Thoracic aorta (tissue), 2 donors: ENCODE data around the gene ADAMTSL1. TPM values are rescaled to one million over a fixed set of nuclear protein-coding genes. Genes with fewer than 3 reads are reported as not detected.
A peak's percentile ranks its signal among the peaks of the same experiment; 100 is the strongest.

Experiments used
- ATAC-seq: fragments of 150-250 bp; one replicate; pipeline ENCODE4 v1.8.0; 2017; ENCODE audit warnings: low read depth; ENCODE audit not compliant: insufficient number of reproducible peaks, low FRiP score
- DNase-seq: peaks from one replicate; pipeline ENCODE4 v3.0.0-alpha.2; 2020; ENCODE audit warnings: low spot score
- H3K27ac ChIP-seq, 2 donors: fragments of 200-600 bp; sonication (generic); 1 replicate in 1 of 2; 2 replicates in 1 of 2; pipeline ENCODE4 v1.5.1; 2016; ENCODE audit warnings: mild to moderate bottlenecking in 2 of 2, moderate library complexity in 2 of 2
- H3K27me3 ChIP-seq: fragments of 200-600 bp; sonication (generic); replicated peaks from 2 replicates; pipeline ENCODE4 v1.6.0; 2016; ENCODE audit warnings: mild to moderate bottlenecking; ENCODE audit not compliant: insufficient read depth
- H3K36me3 ChIP-seq: fragments of 200-600 bp; sonication (generic); one replicate; pipeline ENCODE4 v1.5.1; 2016
- H3K4me1 ChIP-seq, 2 donors: fragments of 200-600 bp; sonication (generic); 1 replicate in 1 of 2; 2 replicates in 1 of 2; pipeline versions ENCODE4 v1.5.1 to v1.6.0; 2016; ENCODE audit warnings: low read depth in 2 of 2, mild to moderate bottlenecking in 1 of 2; ENCODE audit not compliant: control insufficient read depth in 1 of 2
- H3K4me3 ChIP-seq: fragments of 200-600 bp; sonication (generic); 2 replicates; pipeline ENCODE4 v1.5.1; 2016; ENCODE audit warnings: mild to moderate bottlenecking
- H3K9me3 ChIP-seq: fragments of 200-600 bp; sonication (generic); 2 replicates; pipeline ENCODE4 v1.5.1; 2016
- total RNA-seq, 2 donors: library from RNA; depleted of rRNA; stranded (reverse); fragments of >200 nt; gene quantifications; one replicate each; pipeline versions ENCODE4 v1.1.0 to v1.2.3, GENCODE V29; 2016
- TF ChIP-seq, protein P1 (sequence below): fragments of 200-600 bp; sonication (generic); IDR thresholded peaks from one replicate; pipeline ENCODE4 v1.5.1; 2019; ENCODE audit warnings: antibody characterized with exemption

Gene ADAMTSL1
- total RNA-seq, 2 donors from 2014 or later = 61.4 to 75.5 TPM

DNA sequence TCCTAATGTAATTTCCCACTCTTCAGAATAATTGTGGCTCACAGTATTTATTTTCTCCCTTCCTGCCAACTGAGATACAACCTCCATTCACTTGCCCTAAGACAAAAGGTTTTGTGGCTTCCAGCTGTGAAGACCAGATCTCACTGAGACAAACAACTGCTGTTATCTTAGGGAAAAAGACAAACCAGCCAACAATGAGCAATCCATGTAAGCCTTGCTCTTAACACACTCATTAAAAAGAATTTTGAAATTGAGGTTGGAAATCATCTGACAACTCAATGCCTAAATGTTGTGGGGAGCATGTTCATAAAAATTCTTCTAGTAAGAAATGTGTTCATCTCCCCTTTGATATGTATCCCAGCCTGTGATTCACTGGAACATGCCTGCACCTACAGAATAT, 132.9 kb downstream of the ADAMTSL1 start:
- no peaks in the 10 kb centered on the region for H3K9me3 ChIP-seq
- TF ChIP-seq, protein P1, sequence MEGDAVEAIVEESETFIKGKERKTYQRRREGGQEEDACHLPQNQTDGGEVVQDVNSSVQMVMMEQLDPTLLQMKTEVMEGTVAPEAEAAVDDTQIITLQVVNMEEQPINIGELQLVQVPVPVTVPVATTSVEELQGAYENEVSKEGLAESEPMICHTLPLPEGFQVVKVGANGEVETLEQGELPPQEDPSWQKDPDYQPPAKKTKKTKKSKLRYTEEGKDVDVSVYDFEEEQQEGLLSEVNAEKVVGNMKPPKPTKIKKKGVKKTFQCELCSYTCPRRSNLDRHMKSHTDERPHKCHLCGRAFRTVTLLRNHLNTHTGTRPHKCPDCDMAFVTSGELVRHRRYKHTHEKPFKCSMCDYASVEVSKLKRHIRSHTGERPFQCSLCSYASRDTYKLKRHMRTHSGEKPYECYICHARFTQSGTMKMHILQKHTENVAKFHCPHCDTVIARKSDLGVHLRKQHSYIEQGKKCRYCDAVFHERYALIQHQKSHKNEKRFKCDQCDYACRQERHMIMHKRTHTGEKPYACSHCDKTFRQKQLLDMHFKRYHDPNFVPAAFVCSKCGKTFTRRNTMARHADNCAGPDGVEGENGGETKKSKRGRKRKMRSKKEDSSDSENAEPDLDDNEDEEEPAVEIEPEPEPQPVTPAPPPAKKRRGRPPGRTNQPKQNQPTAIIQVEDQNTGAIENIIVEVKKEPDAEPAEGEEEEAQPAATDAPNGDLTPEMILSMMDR = no peak
- no peak overlapping the region for H3K4me3 ChIP-seq
- H3K4me1 ChIP-seq = peaks cover 14 to 39% of the 10 kb centered on the region in 2 donors
- no peaks in the 10 kb centered on the region for H3K27me3 ChIP-seq
- ATAC-seq = no peak
- DNase-seq = no peak
- H3K36me3 ChIP-seq = no peaks in the 10 kb centered on the region
- peak overlapping the region in 1 of 2 donors; percentile 59 for H3K27ac ChIP-seq

DNA sequence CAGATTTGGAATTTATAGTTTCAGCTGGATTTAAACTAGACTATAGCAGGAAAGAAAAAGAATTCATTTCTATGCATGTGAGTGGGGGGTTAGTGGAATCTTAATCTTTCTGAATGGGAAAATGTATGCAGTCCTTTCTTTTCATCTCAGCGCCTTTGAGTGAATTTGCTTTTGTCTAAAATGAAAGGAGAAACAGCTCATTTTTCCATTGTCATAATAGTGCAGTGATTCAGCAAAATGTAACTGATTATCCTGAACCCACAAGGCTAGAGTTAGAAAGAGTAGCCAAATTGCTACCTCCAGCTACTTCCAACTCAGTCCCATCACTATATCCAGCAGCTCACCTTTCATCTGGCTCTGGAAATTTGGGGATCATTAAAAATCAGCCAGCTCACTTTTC, 134.4 kb downstream of the ADAMTSL1 start:
- Histone ChIP-seq H3K4me3 (no peak overlapping the region), H3K27me3 (no peaks in the 10 kb centered on the region), H3K4me1 (peaks cover 14 to 51% of the 10 kb centered on the region in 2 donors), H3K9me3 (no peaks in the 10 kb centered on the region), H3K27ac (no peak overlapping the region), H3K36me3 (no peaks in the 10 kb centered on the region)
- ATAC-seq (no peak), DNase-seq (no peak)
- TF ChIP-seq, protein P1 = no peak

DNA sequence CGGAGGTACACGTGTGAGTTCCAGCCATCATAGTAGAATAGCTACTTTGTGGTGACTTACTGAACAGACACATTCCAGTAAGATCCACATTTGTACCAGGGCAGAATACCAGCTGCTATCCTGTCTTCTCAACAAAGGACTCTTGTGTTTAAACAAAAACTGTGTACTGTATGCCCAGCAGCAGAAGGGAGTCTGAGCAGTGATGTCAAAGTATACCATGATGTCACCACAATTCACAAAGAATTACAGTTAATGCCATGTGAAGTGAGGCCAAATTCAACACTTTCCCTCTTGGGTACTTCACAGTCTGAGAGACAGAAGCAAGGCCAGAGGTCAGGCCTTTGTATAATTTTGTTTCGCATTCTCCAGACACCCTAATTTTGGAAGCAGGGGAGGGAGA, 137.0 kb downstream of the ADAMTSL1 start:
- DNase-seq = no peak
- H3K4me1 ChIP-seq = peaks cover 11 to 55% of the 10 kb centered on the region in 2 donors
- no peaks in the 10 kb centered on the region for H3K27me3 ChIP-seq
- H3K9me3 ChIP-seq = no peaks in the 10 kb centered on the region
- no peaks in the 10 kb centered on the region for H3K36me3 ChIP-seq
- TF ChIP-seq, protein P1 = no peak
- ATAC-seq = no peak
- H3K4me3 ChIP-seq = no peak overlapping the region
- H3K27ac ChIP-seq = no peak overlapping the region

DNA sequence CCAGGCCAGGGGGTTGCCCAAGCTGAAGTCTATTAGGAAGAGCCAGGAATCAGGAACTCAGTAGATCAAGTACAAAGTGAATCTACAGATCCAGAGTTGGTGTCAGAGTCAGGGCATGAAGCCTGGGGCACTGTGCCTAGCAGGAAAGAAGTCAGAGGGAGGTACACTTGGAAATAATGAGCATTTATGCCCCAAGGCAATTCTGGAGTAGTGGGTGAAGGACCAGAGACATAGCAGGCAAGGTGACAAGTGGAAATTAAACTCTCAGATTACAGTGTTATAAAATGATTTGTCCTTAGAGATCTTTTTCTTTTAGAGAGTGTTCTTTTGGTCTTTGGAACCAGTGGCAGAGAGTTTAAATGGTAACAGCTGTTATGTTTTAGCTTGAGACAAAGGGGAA, 138.0 kb downstream of the ADAMTSL1 start:
- ATAC-seq = no peak
- Histone ChIP-seq H3K9me3 (no peaks in the 10 kb centered on the region), H3K4me3 (no peak overlapping the region), H3K27me3 (no peaks in the 10 kb centered on the region), H3K4me1 (peaks cover under 1 to 52% of the 10 kb centered on the region in 2 donors), H3K27ac (peak overlapping the region in 1 of 2 donors; percentile 8), H3K36me3 (no peaks in the 10 kb centered on the region)
- no peak for DNase-seq
- TF ChIP-seq, protein P1 = no peak

DNA sequence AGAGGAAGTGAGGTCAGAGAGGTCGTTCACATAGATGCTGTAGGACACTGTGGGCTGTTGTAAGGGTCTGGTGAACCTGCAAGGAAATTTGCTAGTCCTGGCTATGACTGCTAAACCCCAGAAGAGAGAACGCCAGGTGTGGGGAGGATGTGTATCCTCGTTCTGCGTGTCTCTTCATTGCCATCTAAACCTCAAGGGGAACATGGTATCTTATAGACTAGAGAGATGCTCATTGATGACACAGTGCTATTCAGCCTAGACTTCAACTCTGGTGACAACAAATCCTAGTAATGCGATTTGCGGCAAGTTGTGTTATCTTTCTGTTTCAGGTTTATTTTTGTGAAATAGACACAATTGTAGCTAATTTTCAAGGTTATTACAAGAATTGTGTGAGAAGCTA, 140.2 kb downstream of the ADAMTSL1 start:
- Histone ChIP-seq H3K27me3 (no peaks in the 10 kb centered on the region), H3K4me3 (no peak overlapping the region), H3K9me3 (no peaks in the 10 kb centered on the region), H3K27ac (no peak overlapping the region), H3K36me3 (no peaks in the 10 kb centered on the region), H3K4me1 (peaks cover 0 to 62% of the 10 kb centered on the region in 2 donors)
- ATAC-seq = no peak
- no peak for DNase-seq
- TF ChIP-seq, protein P1 = no peak
